Kidney (tissue), 14 donors: ENCODE measurements around the gene SOBP. TPM values are rescaled to one million over a fixed set of nuclear protein-coding genes. Genes with fewer than 3 reads are reported as not detected.
A peak's percentile ranks its signal among the peaks of the same experiment; 100 is the strongest.

Experiments
- DNase-seq, 5 donors: peaks; one replicate each; pipeline ENCODE4 v3.0.0-alpha.2; 2013 to 2020
- FAIRE-seq: peaks from 2 replicates; lab custom pipeline; 2012; peaks lifted over from hg19 to GRCh38; lab: Jason Lieb, UNC
- H3K27ac ChIP-seq, 2 donors: one replicate each; pipeline ENCODE4 v1.7.0; 2013; ENCODE audit warnings: low read depth in 2 of 2, low read length in 2 of 2, inconsistent platforms in 1 of 2
- H3K27me3 ChIP-seq: one replicate; pipeline ENCODE4 v1.7.1; 2013; ENCODE audit warnings: low read length, inconsistent platforms; ENCODE audit not compliant: control insufficient read depth, insufficient read depth
- H3K36me3 ChIP-seq, 3 donors: one replicate each; pipeline versions ENCODE4 v1.7.0 to v1.7.1; 2013; ENCODE audit warnings: low read length in 3 of 3, control low read depth in 1 of 3, inconsistent platforms in 1 of 3; ENCODE audit not compliant: insufficient read depth in 3 of 3, control insufficient read depth in 2 of 3
- H3K4me1 ChIP-seq, 3 donors: one replicate each; pipeline versions ENCODE4 v1.7.0 to v1.7.1; 2013; ENCODE audit warnings: low read length in 3 of 3, inconsistent platforms in 1 of 3, low read depth in 1 of 3; ENCODE audit not compliant: control insufficient read depth in 2 of 3, insufficient read depth in 2 of 3
- H3K4me3 ChIP-seq, 3 donors: one replicate each; pipeline versions ENCODE4 v1.7.0 to v1.8.1; 2013; ENCODE audit warnings: low read length in 3 of 3, control low read depth in 1 of 3, inconsistent platforms in 1 of 3
- H3K9ac ChIP-seq, 3 donors: one replicate each; pipeline versions ENCODE4 v1.7.0 to v1.7.1; 2013; ENCODE audit warnings: low read length in 3 of 3, control low read depth in 1 of 3, inconsistent platforms in 1 of 3
- H3K9me3 ChIP-seq, 3 donors: one replicate each; pipeline versions ENCODE4 v1.7.0 to v1.7.1; 2013; ENCODE audit warnings: low read length in 3 of 3, control low read depth in 1 of 3, inconsistent platforms in 1 of 3; ENCODE audit not compliant: control insufficient read depth in 2 of 3, insufficient read depth in 1 of 3
- intact Hi-C: fragments of 100-400 bp; cut with DNase I; formaldehyde crosslinking; loops from one replicate; pipeline ENCODE4 v1.11.1; 2022
- polyA plus RNA-seq: library from polyadenylated mRNA; stranded (reverse); fragments of 350-450 nt; fragmentation: Illumina TruSeq; extraction: RNeasy Lipid Tissue Mini Kit (QIAGEN cat#74804); gene quantifications from one replicate; pipeline ENCODE4 v1.2.3, GENCODE V29; 2014; ENCODE audit warnings: low read depth, low replicate concordance; ENCODE audit not compliant: insufficient read depth
- total RNA-seq: library from RNA; stranded (reverse); fragmentation: NEBNext Ultra II Directional; extraction: Animal tissue kit (Norgen Biotek cat#: 25700); gene quantifications from one replicate; pipeline ENCODE4 v1.2.1, GENCODE V29; 2021
- TF ChIP-seq, protein P1 (sequence below): IDR thresholded peaks from 3 replicates; pipeline ENCODE4 v1.5.1; 2012; ENCODE audit warnings: mild to moderate bottlenecking, moderate library complexity, borderline replicate concordance; ENCODE audit not compliant: insufficient read depth; ENCODE audit errors: extremely low read depth
- donor health status: control.
- donor health status: control.
- donor health status: control.
- donor health status: control.
- donor health status: control.
- donor health status: DM: yes; HTN: yes; CAD: no.
- donor health status: Normal renal cell carcinoma (clear cell type).

The SOBP gene
- total and polyA plus RNA-seq, 2 donors from 2014 or later: 5.4 to 9.5 TPM

DNA sequence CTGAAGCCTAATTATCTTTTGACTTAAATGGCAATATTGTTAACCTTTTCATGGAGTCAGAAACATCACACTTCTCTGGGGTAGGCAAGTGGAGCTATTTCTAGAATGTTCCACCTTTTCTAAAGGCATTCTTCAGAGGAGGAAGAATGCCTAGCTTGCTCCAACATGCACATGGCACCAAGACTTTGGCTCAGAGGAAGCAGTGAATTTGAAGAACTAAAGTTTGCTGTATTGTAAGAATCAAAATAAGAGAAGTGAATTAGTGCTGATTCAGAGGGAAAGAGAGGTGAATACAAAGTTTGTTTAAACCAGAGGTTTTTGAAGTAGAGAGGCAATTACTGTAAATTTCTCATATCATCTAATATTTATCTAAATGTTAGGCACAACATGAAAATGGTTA lies 92.2 kb downstream of the SOBP start:
- Histone ChIP-seq H3K27ac (no peak overlapping the region), H3K27me3 (no peaks in the 10 kb centered on the region), H3K9me3 (no peaks in the 10 kb centered on the region), H3K4me1 (no peaks in the 10 kb centered on the region), H3K36me3 (peaks cover 0 to 2% (median 0%) of the 10 kb centered on the region in 3 donors), H3K9ac (no peak overlapping the region), H3K4me3 (no peak overlapping the region)
- DNase-seq (no peak), FAIRE-seq (no peak)
- intact Hi-C loops: no loop called here
- TF ChIP-seq, protein P1, sequence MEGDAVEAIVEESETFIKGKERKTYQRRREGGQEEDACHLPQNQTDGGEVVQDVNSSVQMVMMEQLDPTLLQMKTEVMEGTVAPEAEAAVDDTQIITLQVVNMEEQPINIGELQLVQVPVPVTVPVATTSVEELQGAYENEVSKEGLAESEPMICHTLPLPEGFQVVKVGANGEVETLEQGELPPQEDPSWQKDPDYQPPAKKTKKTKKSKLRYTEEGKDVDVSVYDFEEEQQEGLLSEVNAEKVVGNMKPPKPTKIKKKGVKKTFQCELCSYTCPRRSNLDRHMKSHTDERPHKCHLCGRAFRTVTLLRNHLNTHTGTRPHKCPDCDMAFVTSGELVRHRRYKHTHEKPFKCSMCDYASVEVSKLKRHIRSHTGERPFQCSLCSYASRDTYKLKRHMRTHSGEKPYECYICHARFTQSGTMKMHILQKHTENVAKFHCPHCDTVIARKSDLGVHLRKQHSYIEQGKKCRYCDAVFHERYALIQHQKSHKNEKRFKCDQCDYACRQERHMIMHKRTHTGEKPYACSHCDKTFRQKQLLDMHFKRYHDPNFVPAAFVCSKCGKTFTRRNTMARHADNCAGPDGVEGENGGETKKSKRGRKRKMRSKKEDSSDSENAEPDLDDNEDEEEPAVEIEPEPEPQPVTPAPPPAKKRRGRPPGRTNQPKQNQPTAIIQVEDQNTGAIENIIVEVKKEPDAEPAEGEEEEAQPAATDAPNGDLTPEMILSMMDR: no peak

DNA sequence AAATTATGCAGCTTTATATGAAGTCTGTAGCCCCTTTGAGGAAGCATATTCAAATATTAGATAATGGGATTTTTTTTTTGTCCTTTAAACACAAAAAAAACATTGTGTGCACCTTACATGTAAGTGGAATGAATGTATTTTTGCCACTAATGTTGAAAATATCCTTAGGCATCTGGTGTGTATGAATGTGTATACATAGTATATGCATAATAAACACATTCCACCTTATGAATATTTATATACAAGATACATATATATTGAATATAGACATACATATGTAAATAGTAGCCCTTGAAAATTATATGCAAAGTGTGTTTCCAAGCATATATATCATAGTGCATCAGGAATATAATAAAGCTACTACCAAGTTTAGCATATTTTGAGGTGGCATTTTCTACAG lies 94.8 kb downstream of the SOBP start:
- H3K27me3 ChIP-seq: no peaks in the 10 kb centered on the region
- no peak overlapping the region for H3K27ac ChIP-seq
- H3K36me3 ChIP-seq: peaks cover 0 to 2% (median 0%) of the 10 kb centered on the region in 3 donors
- FAIRE-seq: no peak
- TF ChIP-seq, protein P1: no peak
- H3K9me3 ChIP-seq: no peaks in the 10 kb centered on the region
- no peaks in the 10 kb centered on the region for H3K4me1 ChIP-seq
- no peak overlapping the region for H3K9ac ChIP-seq
- no peak for DNase-seq
- H3K4me3 ChIP-seq: no peak overlapping the region
- intact Hi-C loops: no loop called here

DNA sequence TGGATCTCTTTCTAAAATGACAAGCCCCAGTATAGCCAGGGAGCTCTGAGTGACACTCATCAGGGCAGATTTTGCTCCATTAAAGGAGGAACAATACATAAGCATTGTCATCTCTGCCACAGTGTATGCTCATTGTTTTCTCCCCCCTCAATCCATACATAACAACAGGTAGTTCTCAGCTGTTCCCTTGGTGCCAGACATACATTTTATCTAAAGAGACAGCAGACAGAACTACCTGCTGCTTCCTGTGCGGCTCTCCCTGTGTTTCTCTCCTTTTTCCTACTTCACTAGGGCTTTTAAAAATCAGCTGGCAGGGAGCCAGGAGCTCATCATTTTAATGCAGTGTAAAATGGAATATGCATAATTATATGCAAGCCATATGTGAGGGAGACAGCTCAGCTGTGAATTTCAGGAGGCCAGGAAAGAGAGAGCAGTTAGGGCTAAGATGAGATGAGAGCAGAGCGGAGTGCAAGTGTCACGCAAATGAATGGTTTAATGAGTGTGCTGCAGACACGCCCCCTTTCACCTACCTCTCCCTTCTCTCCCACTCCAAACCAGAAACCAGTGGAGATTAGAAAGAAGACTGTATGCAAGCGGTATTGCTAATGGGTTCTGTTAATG lies 96.0 kb downstream of the SOBP start:
- H3K4me1 ChIP-seq: no peaks in the 10 kb centered on the region
- H3K27ac ChIP-seq: no peak overlapping the region
- intact Hi-C loops: no loop called here
- H3K36me3 ChIP-seq: no peaks in the 10 kb centered on the region
- FAIRE-seq: no peak
- peak in 1 of 5 donors; percentile 21 for DNase-seq
- H3K9ac ChIP-seq: no peak overlapping the region
- H3K27me3 ChIP-seq: no peaks in the 10 kb centered on the region
- TF ChIP-seq, protein P1: no peak
- no peaks in the 10 kb centered on the region for H3K9me3 ChIP-seq
- H3K4me3 ChIP-seq: no peak overlapping the region

DNA sequence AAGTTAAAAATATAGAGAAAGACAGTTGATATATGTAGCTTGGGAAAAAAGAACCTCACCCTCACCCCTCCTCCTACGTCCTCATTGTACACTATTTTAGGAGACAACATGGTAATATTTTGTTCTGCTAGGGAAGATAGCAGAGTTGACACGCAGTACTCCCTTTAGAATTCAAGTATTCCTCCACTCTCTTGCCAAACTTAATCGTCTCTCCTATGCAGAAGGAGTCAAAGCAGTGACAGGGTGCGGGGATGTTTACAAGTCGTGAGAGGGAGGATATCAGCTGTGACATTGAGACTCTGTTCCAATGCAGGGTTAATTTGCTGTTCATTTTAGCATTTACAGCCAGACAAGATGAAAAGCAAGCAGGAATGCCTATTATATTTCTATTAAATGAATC lies 97.5 kb downstream of the SOBP start:
- no peaks in the 10 kb centered on the region for H3K27me3 ChIP-seq
- DNase-seq: no peak
- FAIRE-seq: no peak
- H3K9ac ChIP-seq: no peak overlapping the region
- TF ChIP-seq, protein P1: no peak
- intact Hi-C loops: no loop called here
- no peak overlapping the region for H3K27ac ChIP-seq
- H3K9me3 ChIP-seq: no peaks in the 10 kb centered on the region
- H3K4me1 ChIP-seq: no peaks in the 10 kb centered on the region
- H3K36me3 ChIP-seq: no peaks in the 10 kb centered on the region
- H3K4me3 ChIP-seq: no peak overlapping the region
